K562 (cell line): Measurements from ENCODE around the gene MUC5AC. TPM values are rescaled to one million over a fixed set of nuclear protein-coding genes. Genes with fewer than 3 reads are reported as not detected.

Experiments
- ATAC-seq: fragments of 200-7000 bp; cut with Tn5 transposase; 3 replicates; pipeline ENCODE4 v1.9.1; 2020; ENCODE audit warnings: moderate library complexity
- BruUV-seq: library from RNA; stranded (reverse); fragments of 400-500 nt; replicated peaks from 2 replicates; lab custom pipeline; 2021; lab: Mats Ljungman, UMichigan
- CTCF ChIA-PET: fragments of 300-600 bp; formaldehyde crosslinking; extraction: SDS; loops from one replicate; lab custom pipeline; 2021; ENCODE audit warnings: low intra/inter-chr PET ratio; lab: Yijun Ruan, JAX
- POLR2A ChIA-PET: fragments of 300-600, 350-650 bp; sonication (Branson Sonifier 250); formaldehyde crosslinking; extraction: SDS; loops from one replicate; lab custom pipeline; 2021; ENCODE audit warnings: antibody characterized with exemption, inconsistent platforms; lab: Yijun Ruan, JAX
- DNase-seq, 4 experiments: peaks; one replicate each; pipeline versions ENCODE4 v3.0.0 to v3.0.0-alpha.2; 2011 to 2018; ENCODE audit warnings: low spot score in 3 of 4, mixed read lengths in 3 of 4; ENCODE audit errors: extremely low read depth in 1 of 4
- FAIRE-seq: peaks from 2 replicates; lab custom pipeline; 2011; peaks lifted over from hg19 to GRCh38; lab: Jason Lieb, UNC
- H2AFZ ChIP-seq: 2 replicates; pipeline ENCODE4 v1.6.0; 2011; ENCODE audit warnings: low read depth, low read length, control low read depth, inconsistent platforms
- H3K27ac ChIP-seq: fragments of 200-600 bp; 3 replicates; pipeline ENCODE4 v1.8.0; 2011; ENCODE audit warnings: low read depth, mild to moderate bottlenecking, control low read depth, inconsistent platforms, low read length, moderate library complexity, mixed read lengths; ENCODE audit errors: extremely low read depth
- H3K27me3 ChIP-seq, 2 experiments: fragments of 300-600 bp in 1 of 2; 2 replicates in 1 of 2; 3 replicates in 1 of 2; pipeline versions ENCODE4 v1.6.0 to v1.8.0; 2011; ENCODE audit warnings: inconsistent platforms in 2 of 2, low read length in 2 of 2, mild to moderate bottlenecking in 1 of 2, mixed read lengths in 1 of 2, moderate library complexity in 1 of 2; ENCODE audit not compliant: control insufficient read depth in 2 of 2, insufficient read depth in 2 of 2
- H3K36me3 ChIP-seq: fragments of 300-600 bp; 3 replicates; pipeline ENCODE4 v1.8.0; 2011; ENCODE audit warnings: mild to moderate bottlenecking, low read length, inconsistent platforms; ENCODE audit not compliant: control insufficient read depth, insufficient read depth
- H3K4me1 ChIP-seq, 2 experiments: fragments of 200-600 bp in 1 of 2; replicated peaks in 1 of 2; 2 replicates in 1 of 2; 3 replicates in 1 of 2; pipeline versions ENCODE4 v1.5.1 to v1.8.0; 2011; ENCODE audit warnings: inconsistent platforms in 2 of 2, low read length in 2 of 2, mild to moderate bottlenecking in 1 of 2, mixed read lengths in 1 of 2, moderate library complexity in 1 of 2; ENCODE audit not compliant: control insufficient read depth in 2 of 2, insufficient read depth in 2 of 2
- H3K4me2 ChIP-seq: 2 replicates; pipeline ENCODE4 v1.6.1; 2011; ENCODE audit warnings: low read length, control low read depth, inconsistent platforms, mixed read lengths; ENCODE audit not compliant: insufficient read depth
- H3K4me3 ChIP-seq: fragments of 200-600 bp; sonication (generic), shearing (Covaris generic); 2 replicates; pipeline ENCODE4 v1.5.1; 2016; ENCODE audit warnings: control low read depth, inconsistent platforms
- H3K79me2 ChIP-seq: fragments of 200-600 bp; 3 replicates; pipeline ENCODE4 v1.8.0; 2011; ENCODE audit warnings: low read length, inconsistent platforms; ENCODE audit not compliant: control insufficient read depth, insufficient read depth
- H3K9ac ChIP-seq, 2 experiments: 2 replicates each; pipeline versions ENCODE4 v1.6.0 to v1.6.1; 2011; ENCODE audit warnings: low read depth in 2 of 2, low read length in 2 of 2, control low read depth in 1 of 2, inconsistent platforms in 1 of 2, mild to moderate bottlenecking in 1 of 2, mixed read lengths in 1 of 2; ENCODE audit not compliant: insufficient read depth in 1 of 2
- H3K9me1 ChIP-seq: one replicate; pipeline ENCODE4 v1.6.0; 2011; ENCODE audit warnings: inconsistent platforms, mild to moderate bottlenecking, low read length, moderate library complexity; ENCODE audit not compliant: control insufficient read depth, insufficient read depth
- H3K9me3 ChIP-seq: replicated peaks from 2 replicates; pipeline ENCODE4 v1.5.1; 2011; ENCODE audit warnings: low read depth, low read length, inconsistent platforms; ENCODE audit not compliant: control insufficient read depth, insufficient read depth
- H4K20me1 ChIP-seq: replicated peaks from 2 replicates; pipeline ENCODE4 v1.6.1; 2011; ENCODE audit warnings: low read length, inconsistent platforms, mixed read lengths; ENCODE audit not compliant: control insufficient read depth, insufficient read depth
- WGBS: fragments of 100-300 bp; shearing (Covaris generic); methylation state at CpG from one replicate; pipeline ENCODE4 v1.1.6; 2016; ENCODE audit warnings: low coverage, mixed read lengths; ENCODE audit not compliant: insufficient coverage; ENCODE audit errors: missing lambda C conversion rate; 5-methylcytosine and 5-hydroxymethylcytosine counted together
- in situ Hi-C: fragments of 300-500 bp; cut with MboI; formaldehyde crosslinking; loops from 4 replicates; pipeline ENCODE4 v1.15.0; 2018; ENCODE audit warnings: inconsistent platforms, mixed read lengths
- intact Hi-C: fragments of 100-400 bp; cut with micrococcal nuclease; formaldehyde crosslinking; loops from 2 replicates; pipeline ENCODE4 v1.14.2; 2022
- polyA plus RNA-seq, 8 experiments: library from polyadenylated mRNA; depleted of rRNA in 4 of 8; stranded (reverse) in 5 of 8; unstranded in 3 of 8; fragments of >200 nt; fragmentation: Nextera tagmentation in 2 of 8; fragmentation: Illumina TruSeq in 1 of 8; extraction: Ambion mirVana in 2 of 8; extraction: Trizol in 1 of 8; gene quantifications; 2 replicates each; pipeline versions ENCODE4 v1.2.1 to v1.2.3, GENCODE V29; 2011 to 2014; ENCODE audit warnings: inconsistent platforms in 1 of 8, missing spikeins in 1 of 8
- total RNA-seq, 7 experiments: library from RNA; depleted of rRNA in 6 of 7; stranded (reverse); fragments of >200 nt in 6 of 7; fragmentation: Illumina TruSeq in 2 of 7; extraction: Trizol in 2 of 7; gene quantifications; 2 replicates each; pipeline versions ENCODE4 v1.2.1 to v1.2.3, GENCODE V29; 2011 to 2021; ENCODE audit warnings: low replicate concordance in 1 of 7
- TF ChIP-seq, protein P1 (sequence below): sonication (generic); formaldehyde crosslinking; IDR thresholded peaks from 2 replicates; pipeline ENCODE4 v1.8.0; 2022; ENCODE audit warnings: mild to moderate bottlenecking, missing genetic modification reagents, borderline replicate concordance

The MUC5AC gene
- total and polyA plus RNA-seq, 9 of the 15 experiments (the other 6 are each of a cell fraction or from before 2014, with no cell fraction given) = not detected

GRCh38 chr11:1139441-1140083 is 18.2 kb upstream of the MUC5AC start:
- Histone ChIP-seq H3K36me3 (no peaks in the 10 kb centered on the region), H2AFZ (no peak overlapping the region), H3K4me2 (no peak overlapping the region), H4K20me1 (no peaks in the 10 kb centered on the region; the same call in 1 of the 2 replicates), H3K27me3 (peaks cover 12 to 23% of the 10 kb centered on the region in 2 experiments; a peak in 3 of 5 replicates), H3K27ac (no peak overlapping the region), H3K9ac (no peak overlapping the region; a peak in 1 of 4 replicates), H3K79me2 (no peaks in the 10 kb centered on the region), H3K9me1 (no peaks in the 10 kb centered on the region), H3K9me3 (no peaks in the 10 kb centered on the region), H3K4me3 (no peak overlapping the region), H3K4me1 (no peaks in the 10 kb centered on the region)
- FAIRE-seq = no peak
- in situ Hi-C loops (no loop called here), intact Hi-C loops (no loop called here)
- 0% methylated on average over 11 of the region's 12 CpGs for WGBS
- ATAC-seq = no peak
- BruUV-seq = no TSS peak
- TF ChIP-seq, protein P1, sequence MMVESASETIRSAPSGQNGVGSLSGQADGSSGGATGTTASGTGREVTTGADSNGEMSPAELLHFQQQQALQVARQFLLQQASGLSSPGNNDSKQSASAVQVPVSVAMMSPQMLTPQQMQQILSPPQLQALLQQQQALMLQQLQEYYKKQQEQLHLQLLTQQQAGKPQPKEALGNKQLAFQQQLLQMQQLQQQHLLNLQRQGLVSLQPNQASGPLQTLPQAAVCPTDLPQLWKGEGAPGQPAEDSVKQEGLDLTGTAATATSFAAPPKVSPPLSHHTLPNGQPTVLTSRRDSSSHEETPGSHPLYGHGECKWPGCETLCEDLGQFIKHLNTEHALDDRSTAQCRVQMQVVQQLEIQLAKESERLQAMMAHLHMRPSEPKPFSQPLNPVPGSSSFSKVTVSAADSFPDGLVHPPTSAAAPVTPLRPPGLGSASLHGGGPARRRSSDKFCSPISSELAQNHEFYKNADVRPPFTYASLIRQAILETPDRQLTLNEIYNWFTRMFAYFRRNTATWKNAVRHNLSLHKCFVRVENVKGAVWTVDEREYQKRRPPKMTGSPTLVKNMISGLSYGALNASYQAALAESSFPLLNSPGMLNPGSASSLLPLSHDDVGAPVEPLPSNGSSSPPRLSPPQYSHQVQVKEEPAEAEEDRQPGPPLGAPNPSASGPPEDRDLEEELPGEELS (CRISPR knock-in tag) = no peak
- CTCF ChIA-PET = no interaction called here
- no peak for DNase-seq
- POLR2A ChIA-PET = no interaction called here
